GM12865 (cell line): Measurements from ENCODE around the gene TMEM30A.

Source experiments
- DNase-seq: peaks from one replicate; pipeline ENCODE4 v3.0.0; 2010; ENCODE audit warnings: low read depth
- H3K4me3 ChIP-seq: 2 replicates; pipeline ENCODE4 v1.5.1; 2011; ENCODE audit warnings: mild to moderate bottlenecking, low read depth, low read length, control low read depth
- CTCF ChIP-seq: IDR thresholded peaks from 2 replicates; pipeline ENCODE4 v1.5.1; 2011; ENCODE audit warnings: low read length, control low read depth, low read depth, inconsistent platforms; ENCODE audit not compliant: insufficient read depth; ENCODE audit errors: missing control alignments

TMEM30A gene

DNA sequence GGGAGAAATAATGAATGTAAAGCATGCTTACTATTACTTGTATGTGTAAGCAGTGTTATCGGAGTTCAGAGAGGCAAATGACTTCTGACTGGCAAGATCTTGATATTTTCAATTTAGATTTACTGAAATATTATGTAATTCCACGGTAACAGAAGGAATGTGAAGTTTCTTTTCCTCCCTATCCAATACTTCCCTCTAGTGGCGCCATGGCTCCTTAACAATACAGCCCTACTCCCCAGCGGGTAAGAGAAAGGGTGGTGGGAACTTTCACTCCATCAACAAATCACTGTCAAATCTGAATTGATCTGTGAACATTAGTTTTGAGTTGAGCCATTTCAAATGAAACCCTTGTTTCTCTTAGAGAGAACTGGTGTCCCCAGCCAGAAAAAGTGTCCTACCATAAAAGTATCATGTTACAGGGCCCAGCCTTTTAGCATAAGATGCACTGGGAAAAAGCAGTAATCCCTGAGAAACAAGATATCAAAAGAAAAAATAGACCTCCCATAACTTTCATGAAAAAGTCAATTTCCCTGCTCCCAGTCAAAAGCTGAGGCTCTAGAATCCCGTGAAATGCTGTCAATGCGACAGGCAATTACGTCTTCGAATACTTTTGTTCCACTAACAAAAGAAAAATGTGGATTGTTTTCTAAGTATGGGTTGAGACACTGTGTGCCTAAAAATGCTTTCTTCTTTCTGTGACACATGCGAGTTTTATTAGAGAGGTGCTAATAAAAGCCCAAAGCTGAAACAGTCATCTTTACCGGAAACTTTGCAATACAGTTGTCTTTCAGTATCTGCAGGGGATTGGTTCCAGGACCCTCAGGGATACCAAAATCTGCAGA lies 53.9 kb downstream of the TMEM30A start:
- no peak for DNase-seq
- no peak for TF ChIP-seq CTCF
- H3K4me3 ChIP-seq, result no peak overlapping the region

GRCh38 chr6:75224303-75224926 lies 60.2 kb downstream of the TMEM30A start:
- DNase-seq, result no peak

DNA sequence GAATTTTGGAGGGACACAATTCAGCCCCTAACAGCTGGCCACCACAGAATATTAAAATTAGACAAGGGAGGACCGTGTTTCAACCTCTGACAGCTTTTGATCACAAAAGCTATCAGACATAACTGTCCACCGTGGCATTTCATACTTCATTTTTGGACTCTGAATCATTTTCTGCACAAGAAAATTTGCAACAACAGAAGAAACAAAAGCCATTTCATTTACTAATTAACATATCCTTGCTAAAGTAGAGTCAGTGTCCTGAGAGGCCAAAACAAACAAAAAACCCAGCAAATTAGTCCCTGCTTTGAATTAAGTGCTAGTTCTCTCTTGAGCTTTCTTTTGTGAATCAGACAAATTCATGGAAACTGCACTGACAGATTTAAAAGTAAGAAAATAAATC lies 61.2 kb downstream of the TMEM30A start:
- no peak for TF ChIP-seq CTCF
- DNase-seq, result no peak
- no peak overlapping the region for H3K4me3 ChIP-seq

More at GRCh38 chr6:75224303-75224926, 60.2 kb downstream of the TMEM30A start:
- TF ChIP-seq CTCF, result no peak
- H3K4me3 ChIP-seq, result no peak overlapping the region

DNA sequence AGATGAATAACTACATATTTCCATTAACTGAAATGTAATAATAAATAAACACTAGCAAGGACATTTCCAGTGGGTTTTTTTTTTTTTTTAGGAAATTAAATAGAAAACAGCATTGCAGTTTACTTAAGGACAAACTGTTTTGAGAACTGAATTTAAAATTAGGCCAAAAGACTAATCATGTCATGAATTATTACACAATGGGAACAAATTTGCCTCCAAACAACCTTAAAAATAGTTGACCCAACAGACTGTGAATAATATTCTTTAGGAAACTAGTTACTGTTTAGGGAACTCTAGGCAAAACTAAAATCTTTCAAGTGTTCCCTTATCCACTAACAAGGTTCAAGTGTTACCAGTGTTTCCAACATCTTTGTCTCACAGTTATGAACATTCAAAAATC lies 62.3 kb downstream of the TMEM30A start:
- no peak for DNase-seq
- no peak for TF ChIP-seq CTCF
- no peak overlapping the region for H3K4me3 ChIP-seq

DNA sequence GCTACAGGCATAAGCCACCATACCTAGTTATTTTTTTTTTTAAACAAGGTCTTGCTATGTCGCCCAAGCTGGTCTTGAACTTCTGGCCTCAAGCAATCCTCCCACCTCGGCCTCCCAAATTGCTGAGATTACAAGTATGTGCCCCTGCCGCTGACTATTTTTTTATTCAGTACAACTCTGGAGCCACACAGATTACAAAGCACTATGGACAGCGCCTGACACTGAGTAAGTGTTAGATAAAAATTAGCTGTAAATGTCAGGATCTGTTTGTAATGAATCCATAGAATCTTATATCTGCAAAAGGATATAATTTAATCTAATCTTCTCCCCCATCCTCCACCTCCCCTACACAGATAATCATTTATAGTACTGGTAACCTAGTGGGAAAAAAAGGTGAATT lies 63.5 kb downstream of the TMEM30A start:
- no peak overlapping the region for H3K4me3 ChIP-seq
- no peak for DNase-seq
- no peak for TF ChIP-seq CTCF

- TF ChIP-seq CTCF, result no peak
- no peak overlapping the region for H3K4me3 ChIP-seq
- no peak for DNase-seq
These were observed 64.2 kb downstream of the TMEM30A start for GRCh38 chr6:75220357-75220756.
